Thymus (tissue), 11 donors: ENCODE measurements around the gene THOP1. TPM values are rescaled to one million over a fixed set of nuclear protein-coding genes. Genes with fewer than 3 reads are reported as not detected.

Experiments used
- DNase-seq, 9 donors: peaks; one replicate each; pipeline ENCODE4 v3.0.0-alpha.2; 2013; ENCODE audit warnings: low spot score in 9 of 9, low read depth in 6 of 9, missing footprints in 1 of 9
- H3K27ac ChIP-seq, 2 donors: one replicate each; pipeline ENCODE4 v1.5.1; 2013; ENCODE audit warnings: control low read depth in 1 of 2, low read depth in 1 of 2, low read length in 1 of 2, mild to moderate bottlenecking in 1 of 2, moderate library complexity in 1 of 2
- H3K27me3 ChIP-seq, 2 donors: one replicate each; pipeline ENCODE4 v1.5.1; 2013; ENCODE audit warnings: low read length in 1 of 2; ENCODE audit not compliant: control insufficient read depth in 2 of 2, insufficient read depth in 1 of 2
- H3K36me3 ChIP-seq, 2 donors: one replicate each; pipeline ENCODE4 v1.5.1; 2013; ENCODE audit warnings: low read length in 1 of 2, mild to moderate bottlenecking in 1 of 2, moderate library complexity in 1 of 2; ENCODE audit not compliant: control insufficient read depth in 2 of 2, insufficient read depth in 2 of 2
- H3K4me1 ChIP-seq, 2 donors: one replicate each; pipeline ENCODE4 v1.5.1; 2013; ENCODE audit warnings: low read length in 2 of 2; ENCODE audit not compliant: control insufficient read depth in 2 of 2, insufficient read depth in 2 of 2
- H3K4me3 ChIP-seq, 2 donors: one replicate each; pipeline ENCODE4 v1.5.1; 2013; ENCODE audit warnings: low read length in 2 of 2, control low read depth in 1 of 2, mild to moderate bottlenecking in 1 of 2
- H3K9me3 ChIP-seq, 2 donors: one replicate each; pipeline ENCODE4 v1.5.1; 2013; ENCODE audit warnings: low read length in 1 of 2, mild to moderate bottlenecking in 1 of 2; ENCODE audit not compliant: control insufficient read depth in 2 of 2, insufficient read depth in 1 of 2
- WGBS: extraction: QIAGEN DNeasy Blood & Tissue Kit; methylation state at CpG from one replicate; pipeline ENCODE4 v1.1.7; 2013; 5-methylcytosine and 5-hydroxymethylcytosine counted together
- polyA plus RNA-seq: library from polyadenylated mRNA; stranded (reverse); fragments of 200-250 nt; gene quantifications from one replicate; pipeline ENCODE4 v1.2.3, GENCODE V29; 2013
- total RNA-seq: library from RNA; stranded (reverse); fragments of 120-200 nt; gene quantifications from one replicate; pipeline ENCODE4 v1.2.4, GENCODE V29; 2013
- donor health status: healthy.

Gene THOP1
- total and polyA plus RNA-seq, 2 donors: 62.7 to 93.9 TPM

DNA sequence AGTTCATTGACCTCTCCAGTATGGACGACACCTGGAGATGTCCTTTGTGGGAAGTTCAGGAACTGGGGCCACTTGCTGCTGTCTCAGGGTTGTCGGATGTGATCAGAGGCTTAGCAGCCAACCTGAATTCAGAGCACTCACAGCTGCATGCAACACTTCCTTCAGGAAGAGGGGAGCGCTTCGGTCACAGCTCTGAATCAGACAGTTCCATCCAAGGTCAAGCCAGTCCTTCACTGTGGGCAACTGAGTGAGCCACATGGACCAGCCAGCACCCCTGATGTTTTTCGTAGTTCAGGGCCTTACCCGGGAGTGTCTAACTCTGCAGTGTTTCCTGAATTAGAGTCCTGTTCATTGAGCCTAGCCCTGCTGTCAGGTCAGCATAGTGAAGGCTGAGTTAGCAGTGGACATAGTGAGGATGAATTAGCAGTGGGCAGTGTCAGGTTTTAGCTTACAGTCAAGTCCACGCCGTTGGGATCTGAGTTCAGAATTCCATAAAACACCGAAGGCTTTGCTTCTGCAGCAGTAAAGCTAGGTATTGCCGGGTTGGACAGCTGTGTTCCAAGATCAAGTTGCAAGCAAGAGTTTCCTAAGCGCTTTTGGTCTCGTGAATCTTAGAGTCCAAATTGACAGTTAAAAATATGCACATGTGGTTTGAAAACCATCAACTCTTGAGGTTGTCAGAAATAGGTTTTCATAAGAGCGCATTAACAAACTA, 61.0 kb downstream of the THOP1 start:
- H3K4me3 ChIP-seq: no peak overlapping the region
- no peak overlapping the region for H3K27ac ChIP-seq
- peaks cover 0 to 24% of the 10 kb centered on the region in 2 donors for H3K9me3 ChIP-seq
- DNase-seq: no peak
- 74% methylated on average over 13 of the region's 13 CpGs for WGBS
- H3K36me3 ChIP-seq: peaks cover 8 to 9% of the 10 kb centered on the region in 2 donors
- H3K27me3 ChIP-seq: peaks cover 0 to 14% of the 10 kb centered on the region in 2 donors
- H3K4me1 ChIP-seq: peaks cover 10 to 12% of the 10 kb centered on the region in 2 donors

DNA sequence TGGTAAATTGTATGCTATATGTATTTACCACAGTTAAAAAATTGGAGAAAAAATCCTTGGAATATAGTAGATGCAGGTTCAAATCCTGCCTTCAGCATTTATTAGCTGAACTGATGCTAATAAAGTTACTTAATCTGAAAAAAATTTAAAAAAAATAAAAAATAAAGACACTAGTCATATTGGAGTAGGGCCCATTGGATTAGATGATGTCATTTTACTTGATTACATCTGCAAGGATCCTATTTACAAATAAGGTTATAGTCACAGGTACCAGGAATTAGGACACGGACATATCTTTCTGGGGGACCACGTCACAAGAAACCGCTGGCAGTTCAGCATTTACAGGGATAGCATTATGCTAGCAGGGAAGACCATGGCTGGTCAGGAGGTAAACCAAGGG, 62.2 kb downstream of the THOP1 start:
- Histone ChIP-seq H3K27ac (no peak overlapping the region), H3K4me1 (peaks cover 4 to 5% of the 10 kb centered on the region in 2 donors), H3K9me3 (peaks cover 3 to 28% of the 10 kb centered on the region in 2 donors), H3K27me3 (peaks cover 0 to 6% of the 10 kb centered on the region in 2 donors), H3K36me3 (peaks cover 18 to 19% of the 10 kb centered on the region in 2 donors), H3K4me3 (no peak overlapping the region)
- 98% methylated on average over 3 of the region's 3 CpGs for WGBS
- no peak for DNase-seq

GRCh38 chr19:2848616-2849015, 63.3 kb downstream of the THOP1 start:
- no peak overlapping the region for H3K27ac ChIP-seq
- DNase-seq: no peak
- no peaks in the 10 kb centered on the region for H3K27me3 ChIP-seq
- peaks cover 28 to 29% of the 10 kb centered on the region in 2 donors for H3K36me3 ChIP-seq
- H3K4me3 ChIP-seq: no peak overlapping the region
- peaks cover 13 to 37% of the 10 kb centered on the region in 2 donors for H3K9me3 ChIP-seq
- peaks cover 4% of the 10 kb centered on the region in 2 donors for H3K4me1 ChIP-seq
- 83% methylated on average over 4 of the region's 4 CpGs for WGBS

GRCh38 chr19:2850256-2850925, 65.1 kb downstream of the THOP1 start:
- WGBS: 91% methylated on average over 3 of the region's 3 CpGs
- peaks cover 27 to 34% of the 10 kb centered on the region in 2 donors for H3K36me3 ChIP-seq

DNA sequence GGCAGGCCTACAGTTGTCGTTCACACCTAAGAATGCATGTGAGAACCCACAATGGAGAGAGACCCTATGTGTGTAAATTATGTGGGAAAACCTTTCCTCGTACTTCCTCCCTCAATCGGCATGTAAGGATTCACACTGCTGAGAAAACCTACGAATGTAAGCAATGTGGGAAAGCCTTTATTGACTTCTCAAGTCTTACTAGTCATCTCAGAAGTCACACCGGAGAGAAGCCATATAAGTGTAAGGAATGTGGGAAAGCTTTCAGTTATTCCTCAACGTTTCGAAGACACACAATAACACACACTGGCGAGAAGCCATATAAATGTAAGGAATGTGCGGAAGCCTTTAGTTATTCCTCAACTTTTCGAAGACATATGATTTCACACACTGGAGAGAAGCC, 67.3 kb downstream of the THOP1 start:
- WGBS: 99% methylated on average over 10 of the region's 10 CpGs
- Histone ChIP-seq H3K4me3 (no peak overlapping the region), H3K4me1 (peaks cover 7 to 11% of the 10 kb centered on the region in 2 donors), H3K27ac (no peak overlapping the region), H3K36me3 (peaks cover 27 to 29% of the 10 kb centered on the region in 2 donors), H3K27me3 (no peaks in the 10 kb centered on the region), H3K9me3 (peaks cover 14 to 38% of the 10 kb centered on the region in 2 donors)
- no peak for DNase-seq

More at GRCh38 chr19:2850256-2850925, 65.1 kb downstream of the THOP1 start:
- Histone ChIP-seq H3K27ac (no peak overlapping the region), H3K9me3 (peaks cover 14 to 37% of the 10 kb centered on the region in 2 donors), H3K27me3 (no peaks in the 10 kb centered on the region), H3K4me1 (peaks cover 4% of the 10 kb centered on the region in 2 donors), H3K4me3 (no peak overlapping the region)
- no peak for DNase-seq

DNA sequence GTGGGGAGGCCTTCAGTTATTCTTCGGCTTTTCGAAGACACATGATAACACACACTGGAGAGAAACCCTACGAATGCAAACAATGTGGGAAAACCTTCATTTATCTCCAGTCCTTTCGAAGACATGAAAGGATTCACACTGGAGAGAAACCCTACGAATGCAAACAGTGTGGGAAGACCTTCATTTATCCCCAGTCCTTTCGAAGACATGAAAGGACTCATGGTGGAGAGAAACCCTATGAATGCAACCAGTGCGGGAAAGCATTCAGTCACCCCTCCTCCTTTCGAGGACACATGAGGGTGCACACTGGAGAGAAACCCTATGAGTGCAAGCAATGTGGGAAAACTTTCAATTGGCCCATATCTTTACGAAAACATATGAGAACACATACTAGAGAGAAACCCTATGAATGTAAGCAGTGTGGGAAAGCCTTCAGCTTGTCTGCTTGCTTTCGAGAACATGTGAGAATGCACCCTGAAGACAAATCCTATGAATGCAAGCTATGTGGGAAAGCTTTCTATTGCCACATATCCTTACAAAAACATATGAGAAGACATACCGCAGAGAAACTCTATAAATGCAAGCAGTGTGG, 67.8 kb downstream of the THOP1 start:
- H3K36me3 ChIP-seq: peaks cover 27 to 29% of the 10 kb centered on the region in 2 donors
- 97% methylated on average over 11 of the region's 11 CpGs for whole genome bisulfite sequencing
- no peak overlapping the region for H3K4me3 ChIP-seq
- no peak overlapping the region for H3K27ac ChIP-seq
- H3K9me3 ChIP-seq: peaks cover 14 to 37% of the 10 kb centered on the region in 2 donors
- DNase-seq: no peak
- peaks cover 7 to 14% of the 10 kb centered on the region in 2 donors for H3K4me1 ChIP-seq
- H3K27me3 ChIP-seq: no peaks in the 10 kb centered on the region

DNA sequence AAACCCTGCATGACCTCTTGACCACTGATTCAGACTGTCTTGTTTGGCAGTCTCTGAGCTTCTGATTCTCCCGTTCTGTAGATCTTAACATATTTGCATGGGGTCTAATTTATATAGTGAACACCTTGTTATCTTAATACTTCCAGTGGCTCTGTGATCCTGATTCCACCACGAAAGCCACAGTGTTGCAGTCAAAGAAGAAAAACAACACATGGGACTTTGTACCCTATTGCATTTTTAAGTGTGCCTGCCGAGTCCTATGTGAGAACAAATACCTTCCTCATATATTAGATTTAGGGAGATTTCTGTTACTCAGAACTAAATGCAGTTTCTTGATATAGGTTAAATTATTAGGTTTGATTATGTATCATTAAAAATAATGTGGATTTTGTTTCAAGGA, 69.5 kb downstream of the THOP1 start:
- Histone ChIP-seq H3K4me3 (no peak overlapping the region), H3K27ac (no peak overlapping the region), H3K9me3 (peaks cover 14 to 46% of the 10 kb centered on the region in 2 donors), H3K27me3 (peaks cover 0 to 5% of the 10 kb centered on the region in 2 donors), H3K4me1 (peaks cover 7 to 14% of the 10 kb centered on the region in 2 donors), H3K36me3 (peaks cover 27 to 29% of the 10 kb centered on the region in 2 donors)
- 84% methylated on average over 3 of the region's 3 CpGs for WGBS
- no peak for DNase-seq

DNA sequence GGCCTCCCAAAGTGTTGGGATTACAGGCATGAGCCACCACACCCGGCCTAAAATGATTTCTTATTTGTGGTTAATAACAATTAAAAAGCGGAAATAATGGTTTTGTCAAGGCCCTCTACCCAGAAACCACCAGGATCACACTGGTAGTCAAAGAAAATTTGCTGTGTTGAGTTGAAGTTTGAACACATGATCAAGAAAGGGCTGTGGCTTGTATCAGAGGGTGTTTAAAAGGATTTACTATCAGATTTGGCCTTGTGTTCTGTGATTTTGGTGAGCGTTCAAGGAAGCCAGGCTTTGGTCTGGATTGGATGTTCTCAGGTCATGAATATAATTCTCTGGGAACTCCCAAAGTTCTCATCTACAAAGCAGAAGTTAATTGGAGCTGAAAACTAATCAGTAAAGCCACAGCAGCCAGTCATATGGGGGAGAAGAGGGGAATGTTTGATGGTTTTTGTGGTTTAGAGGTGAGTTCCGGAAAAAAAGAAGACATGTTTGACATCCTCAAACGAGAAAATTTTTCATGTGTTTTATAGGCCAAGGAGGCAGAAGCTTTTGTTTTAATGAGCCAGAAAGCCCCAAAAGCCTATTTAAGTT, 71.3 kb downstream of the THOP1 start:
- H3K27ac ChIP-seq: no peak overlapping the region
- H3K36me3 ChIP-seq: peaks cover 20 to 23% of the 10 kb centered on the region in 2 donors
- peaks cover 7 to 14% of the 10 kb centered on the region in 2 donors for H3K4me1 ChIP-seq
- H3K9me3 ChIP-seq: peaks cover 14 to 42% of the 10 kb centered on the region in 2 donors
- WGBS: 37% methylated on average over 5 of the region's 5 CpGs
- H3K4me3 ChIP-seq: no peak overlapping the region
- DNase-seq: peak in 8 of 9 donors; percentile 38 to 84 (median 59)
- H3K27me3 ChIP-seq: peaks cover 0 to 5% of the 10 kb centered on the region in 2 donors
